Dermis lymphatic vessel endothelial cell (primary cell): ENCODE data around the gene ALKBH5. TPM values are rescaled to one million over a fixed set of nuclear protein-coding genes. Genes with fewer than 3 reads are reported as not detected.

Experiments used
- total RNA-seq: library from RNA; depleted of rRNA; stranded (reverse); fragments of >200 nt; gene quantifications from 2 replicates; pipeline ENCODE4 v1.2.1, GENCODE V29; 2014

The ALKBH5 gene
- 64.3 and 69.7 TPM in 2 replicates for total RNA-seq

DNA sequence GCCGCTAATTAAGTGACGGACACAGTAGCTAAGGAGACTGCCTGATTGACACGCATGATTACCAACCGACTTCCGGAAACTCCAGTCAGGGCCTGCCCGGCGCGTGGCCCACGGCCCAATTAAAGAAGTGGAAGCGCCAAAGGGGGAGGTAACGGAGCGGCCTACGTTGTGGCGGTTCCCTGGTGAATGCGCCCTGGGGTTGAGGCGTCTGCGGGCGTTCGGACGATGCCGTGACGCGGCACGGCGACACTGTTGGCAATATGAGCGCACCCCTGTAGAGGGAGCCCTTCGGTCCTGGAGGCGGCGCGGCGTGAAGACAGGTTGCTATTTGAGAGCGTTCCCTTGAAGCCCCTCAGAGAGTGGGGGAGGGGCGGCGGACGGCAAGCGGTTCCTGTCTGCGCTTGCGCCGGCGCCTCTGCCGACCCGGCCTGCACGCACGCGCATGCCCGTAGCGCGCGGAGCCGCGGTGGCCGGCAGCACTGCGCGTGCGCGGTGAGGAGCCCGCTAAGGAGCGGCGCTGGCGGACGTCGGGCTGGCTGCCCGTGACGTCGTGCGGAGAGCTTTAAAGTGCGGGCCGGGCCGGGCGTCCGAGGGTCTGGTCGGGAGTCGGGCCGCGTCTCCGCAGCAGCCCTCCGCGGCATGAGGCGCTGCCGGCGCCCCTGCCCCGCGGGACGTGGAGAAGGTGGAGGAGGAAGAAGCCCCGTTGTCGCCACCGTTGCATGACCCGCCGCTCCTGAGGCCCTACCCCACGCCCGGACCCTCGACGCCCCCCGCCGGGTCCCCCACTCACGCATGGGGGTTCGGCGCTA lies at the start of gene ALKBH5:
TSS of gene ALKBH5 (plus strand) at position 495 of the 809 bp plus-strand sequence. CDS start 416 bp downstream, outside the sequence.

DNA sequence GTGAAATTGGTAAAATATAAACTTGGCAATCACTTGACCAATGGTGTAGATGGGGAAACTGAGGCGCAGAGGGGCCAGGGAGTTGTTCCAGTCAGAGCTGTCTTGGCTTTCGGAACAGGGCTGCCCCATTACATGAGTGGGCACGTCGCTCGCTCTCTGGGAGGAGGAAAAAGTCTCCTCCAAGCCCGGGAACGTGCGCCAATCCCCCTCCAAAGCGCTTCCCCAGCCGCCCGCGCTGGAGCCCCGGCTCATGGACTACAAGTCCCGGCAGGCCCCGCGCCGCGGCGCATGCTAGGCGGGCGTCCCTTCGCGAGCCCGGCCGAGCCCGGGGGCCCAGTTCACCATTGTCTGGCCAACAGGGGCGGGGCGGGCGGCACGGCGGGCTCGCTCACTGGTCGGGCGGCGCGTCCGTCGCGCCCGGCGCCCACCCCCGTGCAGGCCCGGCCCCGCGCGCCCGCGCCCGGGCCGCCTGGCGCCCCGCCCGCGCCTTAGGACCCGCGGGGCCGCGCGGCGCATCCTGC lies 41.6 kb downstream of the ALKBH5 start, which contains the start of gene LLGL1:
TSS of gene LLGL1 (plus strand) at position 515 of the 521 bp plus-strand sequence. CDS start 48 bp downstream, outside the sequence.

DNA sequence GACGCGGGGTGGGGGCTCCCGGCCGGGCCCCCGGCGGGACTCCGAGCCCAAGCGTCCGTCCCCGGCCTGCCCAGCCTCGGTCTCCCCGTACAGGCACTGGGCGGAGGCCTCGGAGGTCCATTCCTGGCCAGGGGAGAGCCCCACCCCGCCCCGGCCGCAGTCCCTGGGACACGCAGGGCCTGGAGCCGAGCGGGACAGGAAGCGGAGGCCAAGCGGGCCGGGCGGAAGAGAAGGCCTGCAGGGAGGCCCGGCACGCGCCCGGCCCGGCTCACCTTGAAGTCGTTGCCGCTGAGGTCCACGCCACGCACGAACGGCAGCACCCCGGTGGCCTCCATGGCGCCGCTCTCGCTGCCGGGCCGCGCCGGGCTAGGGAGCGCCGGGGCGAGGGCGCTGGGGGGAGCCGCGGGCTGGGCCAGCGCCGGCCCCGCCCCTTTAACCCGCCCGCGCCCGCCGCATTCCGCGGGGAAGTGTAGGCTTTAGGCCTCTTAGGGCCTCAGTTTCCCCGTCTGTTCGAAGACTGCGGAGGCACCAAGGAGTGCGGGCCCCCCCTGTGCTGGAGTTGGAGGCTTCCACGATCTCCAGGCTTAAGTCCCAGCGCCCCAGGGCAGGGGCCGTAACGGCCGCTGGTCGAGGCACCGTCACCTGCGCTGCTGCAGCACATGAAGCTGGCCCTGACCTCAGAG lies 74.9 kb downstream of the ALKBH5 start, which contains the start of gene FLII:
TSS of gene FLII (minus strand) at position 383 of the 683 bp plus-strand sequence. CDS start at position 335, 48 bp downstream.

Other genes starting within 250 kb of the ALKBH5 start
- 13.2 and 13.3 TPM in 2 replicates for gene TOM1L2, start 211.4 kb upstream of the ALKBH5 start, total RNA-seq
- 2.3 and 4.0 TPM in 2 replicates for gene DRC3, start 211.0 kb upstream of the ALKBH5 start, total RNA-seq
- gene ATPAF2, start 144.7 kb upstream of the ALKBH5 start, total RNA-seq = 17.2 and 18.5 TPM in 2 replicates
- gene GID4, start 144.4 kb upstream of the ALKBH5 start, total RNA-seq = 7.3 and 7.4 TPM in 2 replicates
- 25.1 and 29.0 TPM in 2 replicates for gene DRG2, start 95.9 kb upstream of the ALKBH5 start, total RNA-seq
- gene MYO15A, start 75.1 kb upstream of the ALKBH5 start, total RNA-seq = 0.17 and 0.33 TPM in 2 replicates
- 15.3 and 16.2 TPM in 2 replicates for gene LLGL1, start 41.8 kb downstream of the ALKBH5 start, total RNA-seq
- 259 and 335 TPM in 2 replicates for gene FLII, start 74.9 kb downstream of the ALKBH5 start, total RNA-seq
- gene MIEF2, start 76.8 kb downstream of the ALKBH5 start, total RNA-seq = 10.5 and 14.8 TPM in 2 replicates
- 12.4 and 14.9 TPM in 2 replicates for gene TOP3A, start 131.2 kb downstream of the ALKBH5 start, total RNA-seq
- gene SMCR8, start 131.5 kb downstream of the ALKBH5 start, total RNA-seq = 15.2 and 16.1 TPM in 2 replicates
- 7.1 and 11.1 TPM in 2 replicates for gene SHMT1, start 179.7 kb downstream of the ALKBH5 start, total RNA-seq
- not detected in 2 replicates for gene EVPLL, start 193.9 kb downstream of the ALKBH5 start, total RNA-seq